WTC11 (cell line): ENCODE results near the gene TRIP10. TPM values are rescaled to one million over a fixed set of nuclear protein-coding genes. Genes with fewer than 3 reads are reported as not detected.
A peak's percentile ranks its signal among the peaks of the same experiment; 100 is the strongest.

Experiments used
- ATAC-seq: fragments of 200-7000 bp; cut with Tn5 transposase; 2 replicates; pipeline ENCODE4 v1.10.0; 2021; ENCODE audit warnings: mild to moderate bottlenecking, moderate library complexity
- CTCF ChIA-PET: fragments of 300-600 bp; sonication (Branson Sonifier 250); formaldehyde crosslinking; loops from one replicate; lab custom pipeline; 2021; ENCODE audit warnings: antibody characterized with exemption; lab: Charles Lee
- POLR2A ChIA-PET: fragments of 350-600 bp; sonication (Branson Sonifier 250); formaldehyde crosslinking; loops from one replicate; lab custom pipeline; 2021; ENCODE audit warnings: antibody characterized with exemption; lab: Charles Lee
- DNase-seq: peaks from one replicate; pipeline ENCODE4 v3.0.0; 2021; ENCODE audit warnings: low spot score
- H3K27ac Mint-ChIP-seq: 2 replicates; pipeline ENCODE4 v1.8.0; 2021; ENCODE audit warnings: mixed read lengths
- H3K27me3 Mint-ChIP-seq: 2 replicates; pipeline ENCODE4 v1.8.0; 2021; ENCODE audit warnings: low read depth, mild to moderate bottlenecking, moderate library complexity, mixed read lengths
- H3K36me3 Mint-ChIP-seq: 2 replicates; pipeline ENCODE4 v1.8.0; 2021; ENCODE audit warnings: mixed read lengths
- H3K4me1 Mint-ChIP-seq: 2 replicates; pipeline ENCODE4 v1.8.0; 2022; ENCODE audit warnings: mixed read lengths
- H3K4me3 Mint-ChIP-seq: 2 replicates; pipeline ENCODE4 v1.8.0; 2021; ENCODE audit warnings: mild to moderate bottlenecking, moderate library complexity, mixed read lengths
- H3K9me3 Mint-ChIP-seq: 2 replicates; pipeline ENCODE4 v1.8.0; 2021; ENCODE audit warnings: mixed read lengths
- ATF1 ChIP-seq: sonication (generic); formaldehyde crosslinking; IDR thresholded peaks from 2 replicates; pipeline ENCODE4 v1.8.1; 2023; ENCODE audit warnings: mild to moderate bottlenecking, moderate library complexity, missing genetic modification reagents
- ETV6 ChIP-seq: sonication (generic); formaldehyde crosslinking; IDR thresholded peaks from 2 replicates; pipeline ENCODE4 v1.8.1; 2022; ENCODE audit warnings: mild to moderate bottlenecking, missing genetic modification reagents
- FOXP4 ChIP-seq: sonication (generic); formaldehyde crosslinking; IDR thresholded peaks from 2 replicates; pipeline ENCODE4 v1.8.0; 2022; ENCODE audit warnings: mild to moderate bottlenecking, missing genetic modification reagents
- GTF2I ChIP-seq: fragments of 250-450 bp; sonication (Bioruptor Pico); conservative IDR thresholded peaks from 2 replicates; pipeline ENCODE4 v1.4.0; 2021; ENCODE audit warnings: mild to moderate bottlenecking
- HMGXB4 ChIP-seq: sonication (generic); formaldehyde crosslinking; IDR thresholded peaks from 2 replicates; pipeline ENCODE4 v1.8.1; 2023; ENCODE audit warnings: mild to moderate bottlenecking, moderate library complexity, missing genetic modification reagents
- KAT7 ChIP-seq: sonication (generic); formaldehyde crosslinking; IDR thresholded peaks from 2 replicates; pipeline ENCODE4 v1.8.1; 2023; ENCODE audit warnings: missing genetic modification reagents, mild to moderate bottlenecking, borderline replicate concordance
- MLX ChIP-seq: sonication (generic); formaldehyde crosslinking; IDR thresholded peaks from 2 replicates; pipeline ENCODE4 v1.8.1; 2023; ENCODE audit warnings: mild to moderate bottlenecking, missing genetic modification reagents, moderate library complexity
- MXD4 ChIP-seq: fragments of 250-450 bp; sonication (Bioruptor Pico); IDR thresholded peaks from 2 replicates; pipeline ENCODE4 v1.8.0; 2021; ENCODE audit warnings: mild to moderate bottlenecking, moderate library complexity, borderline replicate concordance
- NR1H2 ChIP-seq: sonication (generic); formaldehyde crosslinking; IDR thresholded peaks from 2 replicates; pipeline ENCODE4 v1.9.0; 2021; ENCODE audit warnings: mild to moderate bottlenecking, moderate library complexity, missing genetic modification reagents
- PREB ChIP-seq: sonication (generic); formaldehyde crosslinking; IDR thresholded peaks from 2 replicates; pipeline ENCODE4 v1.8.1; 2022; ENCODE audit warnings: mild to moderate bottlenecking, missing genetic modification reagents, moderate library complexity, borderline replicate concordance
- SMAD3 ChIP-seq: sonication (generic); formaldehyde crosslinking; IDR thresholded peaks from 2 replicates; pipeline ENCODE4 v1.8.0; 2022; ENCODE audit warnings: missing genetic modification reagents, mild to moderate bottlenecking, borderline replicate concordance
- SOX15 ChIP-seq: fragments of 250-450 bp; sonication (Bioruptor Pico); IDR thresholded peaks from 2 replicates; pipeline ENCODE4 v1.9.0; 2021; ENCODE audit warnings: mild to moderate bottlenecking
- SP1 ChIP-seq: sonication (generic); formaldehyde crosslinking; conservative IDR thresholded peaks from 2 replicates; pipeline ENCODE4 v1.8.1; 2022; ENCODE audit warnings: missing genetic modification reagents
- USF1 ChIP-seq: sonication (generic); formaldehyde crosslinking; IDR thresholded peaks from 2 replicates; pipeline ENCODE4 v1.8.0; 2022; ENCODE audit warnings: mild to moderate bottlenecking, missing genetic modification reagents
- ZNF138 ChIP-seq: sonication (generic); formaldehyde crosslinking; conservative IDR thresholded peaks from 2 replicates; pipeline ENCODE4 v1.8.1; 2022; ENCODE audit warnings: mild to moderate bottlenecking, moderate library complexity, missing genetic modification reagents
- ZNF423 ChIP-seq: fragments of 250-450 bp; sonication (Bioruptor Pico); IDR thresholded peaks from 2 replicates; pipeline ENCODE4 v2.1.2; 2022; ENCODE audit warnings: mild to moderate bottlenecking, moderate library complexity
- ZNF671 ChIP-seq: fragments of 250-450 bp; sonication (Bioruptor Pico); IDR thresholded peaks from 2 replicates; pipeline ENCODE4 v1.8.0; 2021; ENCODE audit warnings: mild to moderate bottlenecking
- total RNA-seq: library from RNA; stranded (reverse); gene quantifications from 3 replicates; pipeline ENCODE4 v1.2.3, GENCODE V29; 2021
- TF ChIP-seq, protein P1 (sequence below): sonication (generic); formaldehyde crosslinking; IDR thresholded peaks from 2 replicates; pipeline ENCODE4 v1.8.1; 2022; ENCODE audit warnings: mild to moderate bottlenecking, moderate library complexity, missing genetic modification reagents
- TF ChIP-seq, protein P2 (sequence below): fragments of 250-450 bp; sonication (Bioruptor Pico); IDR thresholded peaks from 2 replicates; pipeline ENCODE4 v1.9.0; 2021; ENCODE audit warnings: mild to moderate bottlenecking

Gene TRIP10
- total RNA-seq, 1 experiment from 2014 or later, result 76.6 TPM

- peak; percentile 2; the same call in 1 of the 2 replicates for ATAC-seq
- H3K4me1 Mint-ChIP-seq, result peaks cover 51% of the 10 kb centered on the region
- H3K27me3 Mint-ChIP-seq, result no peaks in the 10 kb centered on the region
- no peaks in the 10 kb centered on the region for H3K9me3 Mint-ChIP-seq
- H3K27ac Mint-ChIP-seq, result peak overlapping the region; percentile 87
- H3K36me3 Mint-ChIP-seq, result peaks cover 28% of the 10 kb centered on the region
- H3K4me3 Mint-ChIP-seq, result peak overlapping the region; percentile 84
- no peak for TF ChIP-seq MLX
- TF ChIP-seq FOXP4, result no peak
- TF ChIP-seq ATF1 (CRISPR knock-in tag), result no peak
- TF ChIP-seq, protein P1, sequence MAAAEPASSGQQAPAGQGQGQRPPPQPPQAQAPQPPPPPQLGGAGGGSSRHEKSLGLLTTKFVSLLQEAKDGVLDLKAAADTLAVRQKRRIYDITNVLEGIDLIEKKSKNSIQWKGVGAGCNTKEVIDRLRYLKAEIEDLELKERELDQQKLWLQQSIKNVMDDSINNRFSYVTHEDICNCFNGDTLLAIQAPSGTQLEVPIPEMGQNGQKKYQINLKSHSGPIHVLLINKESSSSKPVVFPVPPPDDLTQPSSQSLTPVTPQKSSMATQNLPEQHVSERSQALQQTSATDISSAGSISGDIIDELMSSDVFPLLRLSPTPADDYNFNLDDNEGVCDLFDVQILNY (CRISPR knock-in tag), result 0 out of 2 replicates have a peak, but pooled peaks have one; percentile 41
- no peak for TF ChIP-seq GTF2I
- 0 out of 2 replicates have a peak, but pooled peaks have one; percentile 36 for TF ChIP-seq SP1 (CRISPR knock-in tag)
- TF ChIP-seq ZNF138 (CRISPR knock-in tag), result no peak
- no peak for TF ChIP-seq MXD4 (CRISPR knock-in tag)
- no peak for TF ChIP-seq KAT7 (CRISPR knock-in tag)
- no peak for TF ChIP-seq USF1 (CRISPR knock-in tag)
- ChIA-PET CTCF (interaction anchor here (1.0 to 1.1 kb wide), 2 partner anchors 12 to 224 kb away, joined by 3 to 8 read pairs; no protein-coding TSS in a partner anchor), POLR2A (interaction anchor here (1.0 to 3.9 kb wide), 2 partner anchors 12 to 26 kb away, joined by 5 to 29 read pairs; partner anchors contain the start of gene SH2D3A)
- peak; percentile 75 for DNase-seq
Measured at GRCh38 chr19:6740589-6741343, 1.3 kb downstream of the TRIP10 start.

DNA sequence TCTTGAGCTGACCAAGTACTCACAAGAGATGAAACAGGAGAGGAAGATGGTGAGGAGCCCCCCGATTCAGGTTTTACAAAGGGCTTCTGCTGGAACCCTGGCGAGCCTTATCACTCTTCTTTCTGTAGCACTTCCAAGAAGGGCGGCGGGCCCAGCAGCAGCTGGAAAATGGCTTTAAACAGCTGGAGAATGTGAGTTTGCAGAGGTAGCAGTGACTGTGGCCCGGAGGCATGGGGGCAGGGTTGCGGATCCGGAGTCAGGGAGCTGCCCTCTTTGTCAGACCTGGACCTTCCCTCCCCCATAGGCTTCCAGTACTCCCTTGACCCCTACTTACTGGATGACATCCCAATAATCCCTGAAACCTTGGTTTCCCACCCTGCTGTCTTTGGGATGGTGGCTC is 3.6 kb downstream of the TRIP10 start:
- POLR2A ChIA-PET, result interaction anchor here (1.4 kb wide), 1 partner anchor 9 kb away, joined by 6 read pairs; no protein-coding TSS in a partner anchor
- no peaks in the 10 kb centered on the region for H3K27me3 Mint-ChIP-seq
- TF ChIP-seq SMAD3 (no peak), NR1H2 (CRISPR knock-in tag) (no peak), MXD4 (CRISPR knock-in tag) (no peak), SOX15 (CRISPR knock-in tag) (no peak), ZNF423 (no peak), ZNF671 (CRISPR knock-in tag) (no peak), HMGXB4 (CRISPR knock-in tag) (no peak), PREB (CRISPR knock-in tag) (no peak), ETV6 (CRISPR knock-in tag) (no peak)
- TF ChIP-seq, protein P1 (CRISPR knock-in tag), result no peak
- TF ChIP-seq, protein P2, sequence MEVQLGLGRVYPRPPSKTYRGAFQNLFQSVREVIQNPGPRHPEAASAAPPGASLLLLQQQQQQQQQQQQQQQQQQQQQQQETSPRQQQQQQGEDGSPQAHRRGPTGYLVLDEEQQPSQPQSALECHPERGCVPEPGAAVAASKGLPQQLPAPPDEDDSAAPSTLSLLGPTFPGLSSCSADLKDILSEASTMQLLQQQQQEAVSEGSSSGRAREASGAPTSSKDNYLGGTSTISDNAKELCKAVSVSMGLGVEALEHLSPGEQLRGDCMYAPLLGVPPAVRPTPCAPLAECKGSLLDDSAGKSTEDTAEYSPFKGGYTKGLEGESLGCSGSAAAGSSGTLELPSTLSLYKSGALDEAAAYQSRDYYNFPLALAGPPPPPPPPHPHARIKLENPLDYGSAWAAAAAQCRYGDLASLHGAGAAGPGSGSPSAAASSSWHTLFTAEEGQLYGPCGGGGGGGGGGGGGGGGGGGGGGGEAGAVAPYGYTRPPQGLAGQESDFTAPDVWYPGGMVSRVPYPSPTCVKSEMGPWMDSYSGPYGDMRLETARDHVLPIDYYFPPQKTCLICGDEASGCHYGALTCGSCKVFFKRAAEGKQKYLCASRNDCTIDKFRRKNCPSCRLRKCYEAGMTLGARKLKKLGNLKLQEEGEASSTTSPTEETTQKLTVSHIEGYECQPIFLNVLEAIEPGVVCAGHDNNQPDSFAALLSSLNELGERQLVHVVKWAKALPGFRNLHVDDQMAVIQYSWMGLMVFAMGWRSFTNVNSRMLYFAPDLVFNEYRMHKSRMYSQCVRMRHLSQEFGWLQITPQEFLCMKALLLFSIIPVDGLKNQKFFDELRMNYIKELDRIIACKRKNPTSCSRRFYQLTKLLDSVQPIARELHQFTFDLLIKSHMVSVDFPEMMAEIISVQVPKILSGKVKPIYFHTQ (CRISPR knock-in tag), result no peak
- TF ChIP-seq, all 79 proteins: peak for 0
- H3K4me1 Mint-ChIP-seq, result peaks cover 42% of the 10 kb centered on the region
- ATAC-seq (no peak), DNase-seq (no peak)
- CTCF ChIA-PET, result no interaction called here
- H3K27ac Mint-ChIP-seq, result peak overlapping the region; percentile 93
- H3K4me3 Mint-ChIP-seq, result peak overlapping the region; percentile 25
- H3K36me3 Mint-ChIP-seq, result peaks cover 46% of the 10 kb centered on the region
- H3K9me3 Mint-ChIP-seq, result no peaks in the 10 kb centered on the region
